ENCODE measurements around the gene NRG3. TPM values are rescaled to one million over a fixed set of nuclear protein-coding genes. Genes with fewer than 3 reads are reported as not detected.
A peak's percentile ranks its signal among the peaks of the same experiment; 100 is the strongest.

NRG3 gene
- total RNA-seq, 1 donor from 2014 or later, result 2.6 TPM

DNA sequence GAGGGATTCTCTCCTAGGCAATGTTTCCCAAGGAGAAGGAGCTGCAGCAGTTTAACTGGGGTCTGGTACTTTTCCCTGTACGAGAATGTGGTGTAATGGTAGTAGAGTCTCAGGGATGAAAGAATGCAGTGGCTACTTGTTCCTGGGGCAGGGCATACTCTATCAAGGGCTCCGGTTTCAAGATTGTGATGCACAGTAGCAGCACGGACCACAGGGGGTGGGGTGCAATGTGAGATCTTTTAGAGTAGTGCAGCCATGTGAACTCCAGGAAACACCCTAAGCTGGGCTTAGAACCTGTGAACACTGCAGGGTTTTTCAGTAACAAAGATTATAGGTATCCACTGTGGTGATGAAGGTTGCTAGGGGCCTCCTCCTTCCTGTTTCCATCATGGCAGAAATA, 903.9 kb downstream of the NRG3 start:
- H3K4me3 ChIP-seq, result no peak overlapping the region
- DNase-seq, result no peak
- intact Hi-C loops (cut with DNase I), result no loop called here
- TF ChIP-seq, protein P1, sequence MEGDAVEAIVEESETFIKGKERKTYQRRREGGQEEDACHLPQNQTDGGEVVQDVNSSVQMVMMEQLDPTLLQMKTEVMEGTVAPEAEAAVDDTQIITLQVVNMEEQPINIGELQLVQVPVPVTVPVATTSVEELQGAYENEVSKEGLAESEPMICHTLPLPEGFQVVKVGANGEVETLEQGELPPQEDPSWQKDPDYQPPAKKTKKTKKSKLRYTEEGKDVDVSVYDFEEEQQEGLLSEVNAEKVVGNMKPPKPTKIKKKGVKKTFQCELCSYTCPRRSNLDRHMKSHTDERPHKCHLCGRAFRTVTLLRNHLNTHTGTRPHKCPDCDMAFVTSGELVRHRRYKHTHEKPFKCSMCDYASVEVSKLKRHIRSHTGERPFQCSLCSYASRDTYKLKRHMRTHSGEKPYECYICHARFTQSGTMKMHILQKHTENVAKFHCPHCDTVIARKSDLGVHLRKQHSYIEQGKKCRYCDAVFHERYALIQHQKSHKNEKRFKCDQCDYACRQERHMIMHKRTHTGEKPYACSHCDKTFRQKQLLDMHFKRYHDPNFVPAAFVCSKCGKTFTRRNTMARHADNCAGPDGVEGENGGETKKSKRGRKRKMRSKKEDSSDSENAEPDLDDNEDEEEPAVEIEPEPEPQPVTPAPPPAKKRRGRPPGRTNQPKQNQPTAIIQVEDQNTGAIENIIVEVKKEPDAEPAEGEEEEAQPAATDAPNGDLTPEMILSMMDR (IDR thresholded peaks at IDR 0.05), result no peak
- no peaks in the 10 kb centered on the region for H3K36me3 ChIP-seq
- H3K9me3 ChIP-seq, result no peaks in the 10 kb centered on the region
- no peak for ATAC-seq
- H3K27me3 ChIP-seq (ENCODE audit: low read depth), result no peaks in the 10 kb centered on the region
- H3K4me1 ChIP-seq, result no peaks in the 10 kb centered on the region
- no peak overlapping the region for H3K27ac ChIP-seq

DNA sequence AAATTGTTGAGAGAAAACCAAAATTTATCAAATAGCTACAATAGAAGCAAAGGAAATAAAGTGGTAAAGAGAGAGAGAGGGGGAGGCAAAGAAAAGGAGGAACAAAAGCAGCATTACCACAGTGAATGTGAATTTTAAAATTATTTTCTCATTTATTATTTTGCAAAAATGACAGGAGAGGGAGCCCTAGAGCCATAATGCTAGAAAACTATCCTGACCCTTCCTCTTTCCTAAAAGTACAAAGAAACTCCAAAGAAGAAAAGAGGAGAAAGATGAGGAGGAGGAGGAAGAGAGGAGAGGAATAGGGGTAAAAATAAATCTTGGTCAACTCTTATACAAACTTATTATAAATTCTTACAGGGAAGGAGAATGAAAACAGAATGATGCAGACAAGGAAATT, 921.5 kb downstream of the NRG3 start:
- TF ChIP-seq, protein P1 (IDR thresholded peaks at IDR 0.05), result peak; percentile 20
- Histone ChIP-seq H3K9me3 (no peaks in the 10 kb centered on the region), H3K27me3 (ENCODE audit: low read depth) (no peaks in the 10 kb centered on the region), H3K27ac (no peak overlapping the region), H3K4me1 (no peaks in the 10 kb centered on the region), H3K4me3 (no peak overlapping the region), H3K36me3 (no peaks in the 10 kb centered on the region)
- ATAC-seq (no peak), DNase-seq (no peak)
- intact Hi-C loops (cut with DNase I), result loop anchor here (10.0 kb wide), 1 partner anchor 1068 kb away; no protein-coding TSS in a partner anchor

DNA sequence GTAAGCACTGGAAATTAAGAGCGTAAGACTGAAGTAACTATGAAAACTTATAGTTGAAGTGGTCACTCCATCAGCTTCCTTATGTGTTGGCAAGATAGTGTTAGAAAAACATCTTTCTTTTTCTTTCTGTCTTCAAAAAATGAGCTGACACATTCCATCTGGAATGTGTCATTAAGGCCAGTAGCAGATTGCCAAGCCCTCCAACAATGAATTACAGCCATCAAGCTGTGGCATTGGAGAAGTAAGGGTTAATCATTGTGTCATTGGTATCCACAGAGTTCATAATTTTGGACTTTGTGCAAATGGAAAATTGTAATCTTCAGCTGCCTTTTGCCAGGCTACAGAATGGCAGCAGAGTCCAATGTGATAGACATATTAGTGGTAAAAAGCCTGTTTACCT, 926.3 kb downstream of the NRG3 start:
- no peaks in the 10 kb centered on the region for H3K27me3 ChIP-seq (ENCODE audit: low read depth)
- no peak for DNase-seq
- H3K9me3 ChIP-seq, result no peaks in the 10 kb centered on the region
- no peak overlapping the region for H3K4me3 ChIP-seq
- no peaks in the 10 kb centered on the region for H3K36me3 ChIP-seq
- intact Hi-C loops (cut with DNase I), result no loop called here
- no peak overlapping the region for H3K27ac ChIP-seq
- ATAC-seq, result no peak
- TF ChIP-seq, protein P1 (IDR thresholded peaks at IDR 0.05), result no peak
- H3K4me1 ChIP-seq, result no peaks in the 10 kb centered on the region

DNA sequence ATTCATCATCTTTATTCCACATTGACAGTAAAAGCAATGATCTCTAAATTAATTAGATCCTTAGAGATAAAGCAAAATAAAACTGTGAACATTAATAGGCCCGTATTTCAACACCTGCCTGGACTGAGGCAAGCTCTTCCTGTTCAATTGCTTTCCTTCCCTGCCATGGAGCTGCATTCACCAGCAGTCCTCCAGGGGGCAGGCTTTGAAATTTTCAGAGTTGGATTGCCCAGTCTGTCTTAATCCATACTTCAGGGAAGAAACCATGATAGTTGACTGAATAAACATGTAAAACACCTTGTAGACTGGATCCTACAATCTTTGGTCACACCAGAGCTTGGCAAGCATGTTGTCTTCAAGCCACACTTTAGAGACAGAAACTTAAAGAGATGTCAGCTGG, 936.6 kb downstream of the NRG3 start:
- TF ChIP-seq, protein P1 (IDR thresholded peaks at IDR 0.05), result peak; percentile 42
- Histone ChIP-seq H3K36me3 (no peaks in the 10 kb centered on the region), H3K4me3 (no peak overlapping the region), H3K4me1 (no peaks in the 10 kb centered on the region), H3K9me3 (no peaks in the 10 kb centered on the region), H3K27me3 (ENCODE audit: low read depth) (no peaks in the 10 kb centered on the region), H3K27ac (no peak overlapping the region)
- ATAC-seq (peak in 1 of 2 donors; percentile 49), DNase-seq (no peak)
- intact Hi-C loops (cut with DNase I), result no loop called here

DNA sequence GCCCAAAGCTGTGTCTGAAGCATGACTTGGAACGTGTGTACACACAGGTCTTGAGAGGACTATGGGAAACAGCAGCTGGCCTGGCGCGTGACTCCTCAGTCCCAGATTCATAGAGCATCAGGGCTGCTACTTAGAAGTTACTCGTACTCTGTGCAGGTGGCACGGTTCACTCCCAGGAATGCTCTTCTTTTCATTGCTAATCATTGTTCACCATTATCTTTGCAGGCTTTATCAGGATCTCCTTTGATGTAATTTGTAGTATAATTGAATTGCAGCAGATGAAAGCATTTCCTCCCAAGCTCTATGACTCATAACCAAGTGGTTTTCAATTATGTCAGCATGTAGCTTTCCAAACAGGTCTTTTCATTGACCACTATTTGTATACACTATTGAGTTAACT, 938.9 kb downstream of the NRG3 start:
- no peaks in the 10 kb centered on the region for H3K36me3 ChIP-seq
- no peak for ATAC-seq
- intact Hi-C loops (cut with DNase I), result no loop called here
- no peaks in the 10 kb centered on the region for H3K4me1 ChIP-seq
- H3K27me3 ChIP-seq (ENCODE audit: low read depth), result no peaks in the 10 kb centered on the region
- no peak overlapping the region for H3K4me3 ChIP-seq
- no peak for DNase-seq
- TF ChIP-seq, protein P1 (IDR thresholded peaks at IDR 0.05), result no peak
- no peaks in the 10 kb centered on the region for H3K9me3 ChIP-seq
- H3K27ac ChIP-seq, result no peak overlapping the region

DNA sequence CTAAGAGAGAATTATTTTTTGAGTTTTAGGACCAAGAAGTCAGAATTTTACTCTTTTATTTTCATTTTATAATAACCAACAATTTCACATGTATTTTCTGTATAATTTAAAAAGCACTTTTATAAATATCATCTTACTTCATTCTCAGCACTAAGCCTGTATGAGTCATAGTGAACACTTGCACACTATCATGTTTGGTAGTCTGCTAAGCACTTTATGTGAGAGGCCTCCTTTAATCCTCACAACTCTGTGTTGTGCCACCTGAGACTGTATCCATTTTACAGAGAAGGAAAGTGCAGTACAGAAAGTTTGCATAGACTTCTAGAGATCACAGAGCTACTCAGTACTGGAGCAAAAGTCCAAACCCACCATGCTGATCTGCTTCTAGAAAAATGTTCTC, 939.6 kb downstream of the NRG3 start:
- TF ChIP-seq, protein P1 (IDR thresholded peaks at IDR 0.05), result no peak
- Histone ChIP-seq H3K27ac (no peak overlapping the region), H3K36me3 (no peaks in the 10 kb centered on the region), H3K4me1 (no peaks in the 10 kb centered on the region), H3K27me3 (ENCODE audit: low read depth) (no peaks in the 10 kb centered on the region), H3K4me3 (no peak overlapping the region), H3K9me3 (no peaks in the 10 kb centered on the region)
- intact Hi-C loops (cut with DNase I), result no loop called here
- DNase-seq (no peak), ATAC-seq (no peak)
